ENCODE measurements around the gene NDNF.

The NDNF gene, protein sequence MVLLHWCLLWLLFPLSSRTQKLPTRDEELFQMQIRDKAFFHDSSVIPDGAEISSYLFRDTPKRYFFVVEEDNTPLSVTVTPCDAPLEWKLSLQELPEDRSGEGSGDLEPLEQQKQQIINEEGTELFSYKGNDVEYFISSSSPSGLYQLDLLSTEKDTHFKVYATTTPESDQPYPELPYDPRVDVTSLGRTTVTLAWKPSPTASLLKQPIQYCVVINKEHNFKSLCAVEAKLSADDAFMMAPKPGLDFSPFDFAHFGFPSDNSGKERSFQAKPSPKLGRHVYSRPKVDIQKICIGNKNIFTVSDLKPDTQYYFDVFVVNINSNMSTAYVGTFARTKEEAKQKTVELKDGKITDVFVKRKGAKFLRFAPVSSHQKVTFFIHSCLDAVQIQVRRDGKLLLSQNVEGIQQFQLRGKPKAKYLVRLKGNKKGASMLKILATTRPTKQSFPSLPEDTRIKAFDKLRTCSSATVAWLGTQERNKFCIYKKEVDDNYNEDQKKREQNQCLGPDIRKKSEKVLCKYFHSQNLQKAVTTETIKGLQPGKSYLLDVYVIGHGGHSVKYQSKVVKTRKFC

GRCh38 chr4:121072224-121073003, at the start of gene NDNF:
TSS of gene NDNF (minus strand) at chr4:121072535. CDS start at chr4:121045837, 26,698 bp downstream.
- no peak for DNase-seq (ENCODE audit: low read depth)

- DNase-seq (ENCODE audit: low read depth): no peak
Observed at GRCh38 chr4:121119715-121120114, 47.4 kb upstream of the NDNF start.

- DNase-seq (ENCODE audit: low read depth): no peak
Observed at GRCh38 chr4:121118344-121118743, 46.0 kb upstream of the NDNF start.

- no peak for DNase-seq (ENCODE audit: low read depth)
Observed at GRCh38 chr4:121114756-121115155, 42.4 kb upstream of the NDNF start.

GRCh38 chr4:121112530-121112929, 40.2 kb upstream of the NDNF start:
- no peak for DNase-seq (ENCODE audit: low read depth)

GRCh38 chr4:121108557-121108956, 36.2 kb upstream of the NDNF start:
- no peak for DNase-seq (ENCODE audit: low read depth)

GRCh38 chr4:121107507-121107906, 35.2 kb upstream of the NDNF start:
- DNase-seq (ENCODE audit: low read depth): no peak

GRCh38 chr4:121100093-121100775, 27.9 kb upstream of the NDNF start:
- DNase-seq (ENCODE audit: low read depth): no peak

DNA sequence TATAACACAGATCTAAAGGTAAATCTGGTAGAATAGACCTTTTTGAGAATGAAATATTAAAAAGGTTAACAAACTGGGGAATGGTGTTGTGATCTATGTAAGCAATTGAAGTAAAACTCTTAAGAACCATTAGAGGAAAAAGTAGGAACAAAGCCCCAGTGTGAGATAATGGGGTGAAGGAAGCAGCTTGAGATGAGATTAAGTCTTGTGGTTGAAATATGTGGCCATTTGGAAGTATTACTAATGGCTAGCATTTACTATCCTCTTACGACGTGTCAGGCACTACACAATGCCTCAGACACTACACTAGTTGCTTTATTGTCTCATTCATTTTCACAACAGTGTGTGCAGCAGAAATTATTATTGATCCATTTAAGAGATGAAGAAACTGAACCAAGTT, 25.9 kb upstream of the NDNF start:
- no peak for DNase-seq (ENCODE audit: low read depth)

GRCh38 chr4:121096629-121097028, 24.3 kb upstream of the NDNF start:
- no peak for DNase-seq (ENCODE audit: low read depth)

DNA sequence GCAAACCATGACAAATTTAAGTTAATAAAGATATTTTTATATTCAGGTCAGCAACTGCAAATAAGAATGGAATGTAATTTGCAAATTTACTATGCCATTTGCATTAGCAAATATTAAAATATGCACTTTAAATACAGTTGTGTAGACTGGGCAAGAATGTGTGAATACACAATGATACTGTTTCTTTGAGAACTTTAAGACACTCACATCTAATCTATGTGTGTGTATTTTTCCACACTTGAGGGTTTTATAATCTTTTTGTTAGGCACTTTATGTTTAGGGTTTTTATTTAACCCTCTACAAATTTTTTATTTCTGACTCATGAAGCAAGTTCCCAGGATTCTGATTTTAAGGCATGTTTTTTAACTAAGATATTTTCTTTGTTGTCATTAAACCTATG, 23.9 kb upstream of the NDNF start:
- DNase-seq (ENCODE audit: low read depth): no peak

GRCh38 chr4:121094297-121094966, 22.1 kb upstream of the NDNF start:
- no peak for DNase-seq (ENCODE audit: low read depth)

DNA sequence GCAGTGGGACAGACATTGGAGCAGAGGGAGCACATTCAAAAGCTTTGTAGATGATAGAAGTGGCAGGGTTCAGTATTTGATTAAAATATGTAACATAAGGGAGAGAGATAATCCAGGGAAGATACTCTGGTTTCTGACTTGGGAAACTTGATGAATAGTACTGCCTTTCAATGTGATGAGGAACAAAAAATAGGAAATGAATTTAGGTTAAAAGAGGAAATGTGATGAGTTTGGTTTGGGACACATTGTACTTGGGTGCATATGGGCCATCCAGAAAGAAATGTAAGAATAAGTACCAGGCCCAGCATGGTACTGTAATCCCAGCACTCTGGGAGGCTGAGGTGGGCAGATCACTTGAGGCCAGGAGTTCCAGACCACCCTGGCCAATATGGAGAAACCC, 20.9 kb upstream of the NDNF start:
- DNase-seq (ENCODE audit: low read depth): no peak

GRCh38 chr4:121091941-121092340, 19.6 kb upstream of the NDNF start:
- no peak for DNase-seq (ENCODE audit: low read depth)

DNA sequence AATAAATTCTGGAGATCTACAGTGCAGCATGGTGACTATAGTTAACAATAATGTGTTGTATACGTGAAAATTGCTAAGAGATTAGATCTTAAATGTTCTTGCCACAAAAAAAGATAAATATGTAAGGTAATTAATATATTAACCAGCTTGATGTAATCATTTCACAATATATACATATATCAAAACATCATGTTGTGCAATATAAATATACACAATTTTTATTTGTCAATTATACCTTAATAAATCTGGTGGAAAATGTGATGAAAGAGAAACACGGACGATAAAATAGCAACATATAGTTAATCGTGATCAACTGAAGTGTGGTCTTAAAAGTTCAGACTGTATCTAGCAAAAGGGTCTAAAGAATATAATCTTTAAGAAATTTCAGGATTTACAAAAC, 16.5 kb upstream of the NDNF start:
- DNase-seq (ENCODE audit: low read depth): no peak

DNA sequence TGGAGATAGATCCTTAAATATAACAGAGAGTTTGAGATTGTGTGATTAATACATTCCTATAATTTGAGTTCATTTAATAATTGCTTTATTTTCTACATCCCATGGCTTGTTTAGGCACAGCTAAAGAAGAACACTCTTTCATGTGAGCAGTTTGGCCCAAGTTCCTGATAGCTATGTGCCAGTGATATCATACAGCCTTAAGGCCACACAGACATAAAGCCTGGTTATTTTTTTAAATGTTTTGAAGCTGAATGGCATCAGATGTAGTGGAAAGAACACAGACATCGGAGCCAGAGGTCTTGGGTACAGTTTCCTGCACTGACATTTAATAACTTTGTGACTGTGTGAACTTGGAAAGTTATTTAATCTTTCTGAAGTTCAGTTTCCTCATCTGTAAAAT, 7.0 kb upstream of the NDNF start:
- no peak for DNase-seq (ENCODE audit: low read depth)

- DNase-seq (ENCODE audit: low read depth): no peak
Observed at GRCh38 chr4:121077496-121077895, 5.2 kb upstream of the NDNF start.

GRCh38 chr4:121076416-121076815, 4.1 kb upstream of the NDNF start:
- DNase-seq (ENCODE audit: low read depth): no peak

GRCh38 chr4:121073672-121074381, 1.5 kb upstream of the NDNF start:
- DNase-seq (ENCODE audit: low read depth): no peak

- no peak for DNase-seq (ENCODE audit: low read depth)
Observed at GRCh38 chr4:121073004-121073435, 685 bp upstream of the NDNF start.

DNA sequence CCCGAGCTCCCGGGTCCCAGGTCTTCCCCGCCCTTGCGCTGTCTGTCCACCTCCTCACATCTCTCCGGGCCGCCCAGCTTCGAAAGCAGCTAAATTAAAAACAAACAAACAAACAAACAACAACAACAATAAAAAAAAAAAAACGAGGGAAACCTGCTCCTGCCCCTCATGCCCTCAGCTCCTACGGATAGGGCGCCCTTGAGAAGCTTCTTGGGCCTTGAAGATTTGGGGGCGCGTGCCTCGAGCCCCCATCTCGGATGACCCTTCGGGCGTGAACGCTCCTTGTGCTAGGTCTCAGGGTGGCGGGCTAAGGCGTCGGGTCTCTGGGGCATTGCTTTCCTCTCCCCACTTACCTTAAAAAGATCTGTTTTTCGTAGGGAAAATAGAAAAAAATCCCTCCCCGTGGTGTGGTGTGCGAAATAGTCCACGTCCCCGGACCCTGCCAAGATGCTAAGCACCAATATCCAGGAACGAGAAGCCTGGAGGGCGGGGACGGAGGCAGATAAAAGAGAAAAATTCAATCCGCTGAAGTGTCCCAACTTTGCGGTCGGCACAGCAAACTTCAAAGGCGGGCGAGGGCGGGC, 603 bp downstream of the NDNF start:
- DNase-seq (ENCODE audit: low read depth): no peak
